CD14-positive monocyte (primary cell): ENCODE data around the gene ATG10. TPM values are rescaled to one million over a fixed set of nuclear protein-coding genes. Genes with fewer than 3 reads are reported as not detected.
"Not testable (repeated sequence)": the region's sequence is repeated elsewhere in the genome, so short reads cannot be mapped to it uniquely, and the experiment has no call there.

Experiments
- DNase-seq, 3 donors: peaks; one replicate each; pipeline ENCODE4 v3.0.0-alpha.2; 2011 to 2022
- H2AFZ ChIP-seq: 2 replicates; pipeline ENCODE4 v1.6.0; 2012; ENCODE audit warnings: mild to moderate bottlenecking, low read depth, low read length, inconsistent platforms; ENCODE audit not compliant: insufficient read depth, poor library complexity, severe bottlenecking
- H3K27ac ChIP-seq, 2 donors: 1 replicate in 1 of 2; 2 replicates in 1 of 2; pipeline ENCODE4 v1.5.1; 2012 to 2013; ENCODE audit warnings: low read length in 2 of 2, control low read depth in 1 of 2, inconsistent platforms in 1 of 2, low read depth in 1 of 2, mild to moderate bottlenecking in 1 of 2
- H3K27me3 ChIP-seq, 2 donors: one replicate each; pipeline versions ENCODE4 v1.6.0 to v1.6.1; 2011 to 2013; ENCODE audit warnings: low read length in 2 of 2; ENCODE audit not compliant: control insufficient read depth in 2 of 2, insufficient read depth in 2 of 2
- H3K36me3 ChIP-seq, 2 donors: replicated peaks in 1 of 2; 1 replicate in 1 of 2; 2 replicates in 1 of 2; pipeline versions ENCODE4 v1.5.1 to v1.6.1; 2012 to 2013; ENCODE audit warnings: low read length in 2 of 2, control low read depth in 1 of 2, inconsistent platforms in 1 of 2, mild to moderate bottlenecking in 1 of 2; ENCODE audit not compliant: insufficient read depth in 2 of 2, control insufficient read depth in 1 of 2
- H3K4me1 ChIP-seq, 2 donors: 1 replicate in 1 of 2; 2 replicates in 1 of 2; pipeline versions ENCODE4 v1.5.1 to v1.6.1; 2012 to 2013; ENCODE audit warnings: low read length in 2 of 2, control low read depth in 1 of 2, inconsistent platforms in 1 of 2, mild to moderate bottlenecking in 1 of 2, moderate library complexity in 1 of 2; ENCODE audit not compliant: insufficient read depth in 2 of 2, control insufficient read depth in 1 of 2
- H3K4me2 ChIP-seq: replicated peaks from 2 replicates; pipeline ENCODE3; 2012; ENCODE audit warnings: low read length, moderate library complexity, mild to moderate bottlenecking; ENCODE audit not compliant: poor library complexity, severe bottlenecking; ENCODE audit errors: extremely low read depth
- H3K4me3 ChIP-seq, 3 experiments: fragments of 200-600 bp in 1 of 3; sonication (generic) in 1 of 3; replicated peaks in 1 of 3; 1 replicate in 2 of 3; 2 replicates in 1 of 3; pipeline ENCODE4 v1.5.1; 2011 to 2013; ENCODE audit warnings: low read length in 3 of 3, mild to moderate bottlenecking in 3 of 3, control low read depth in 2 of 3, low read depth in 2 of 3, inconsistent platforms in 1 of 3, moderate library complexity in 1 of 3
- H3K79me2 ChIP-seq: 2 replicates; pipeline ENCODE4 v1.6.0; 2012; ENCODE audit warnings: mild to moderate bottlenecking, control low read depth, inconsistent platforms, low read length, moderate library complexity; ENCODE audit not compliant: insufficient read depth
- H3K9ac ChIP-seq: 2 replicates; pipeline ENCODE4 v1.6.0; 2017; ENCODE audit warnings: low read length, mild to moderate bottlenecking; ENCODE audit not compliant: insufficient read depth, poor library complexity, severe bottlenecking
- H3K9me3 ChIP-seq, 2 donors: replicated peaks in 1 of 2; 1 replicate in 1 of 2; 2 replicates in 1 of 2; pipeline versions ENCODE4 v1.5.1 to v1.6.1; 2012 to 2013; ENCODE audit warnings: low read length in 2 of 2, control low read depth in 1 of 2; ENCODE audit not compliant: control insufficient read depth in 1 of 2, insufficient read depth in 1 of 2
- H4K20me1 ChIP-seq: 2 replicates; pipeline ENCODE4 v1.6.0; 2012; ENCODE audit warnings: mild to moderate bottlenecking, low read length, control low read depth, moderate library complexity; ENCODE audit not compliant: insufficient read depth
- H3K27ac Mint-ChIP-seq, 7 donors: one replicate each; pipeline ENCODE4 v1.8.0; 2020; ENCODE audit warnings: mild to moderate bottlenecking in 7 of 7, mixed read lengths in 7 of 7, moderate library complexity in 6 of 7, inconsistent platforms in 2 of 7
- H3K27me3 Mint-ChIP-seq, 3 donors: one replicate each; pipeline ENCODE4 v1.8.0; 2021 to 2022; ENCODE audit warnings: low read depth in 3 of 3, mild to moderate bottlenecking in 3 of 3, mixed read lengths in 3 of 3, moderate library complexity in 3 of 3, inconsistent platforms in 1 of 3
- H3K36me3 Mint-ChIP-seq, 2 donors: one replicate each; pipeline ENCODE4 v1.8.0; 2020; ENCODE audit warnings: mixed read lengths in 2 of 2, inconsistent platforms in 1 of 2, mild to moderate bottlenecking in 1 of 2
- H3K4me1 Mint-ChIP-seq: one replicate; pipeline ENCODE4 v1.8.0; 2020; ENCODE audit warnings: mild to moderate bottlenecking, mixed read lengths
- H3K4me3 Mint-ChIP-seq, 2 donors: one replicate each; pipeline ENCODE4 v1.8.0; 2020; ENCODE audit warnings: mild to moderate bottlenecking in 2 of 2, mixed read lengths in 2 of 2, moderate library complexity in 1 of 2
- H3K9me3 Mint-ChIP-seq, 7 donors: one replicate each; pipeline ENCODE4 v1.8.0; 2020 to 2022; ENCODE audit warnings: mixed read lengths in 7 of 7, mild to moderate bottlenecking in 6 of 7, moderate library complexity in 6 of 7, inconsistent platforms in 2 of 7
- WGBS: methylation state at CpG from one replicate; pipeline ENCODE4 v1.1.5; 2013; ENCODE audit warnings: missing lambda C conversion rate; ENCODE audit not compliant: insufficient coverage; 5-methylcytosine and 5-hydroxymethylcytosine counted together
- intact Hi-C, 2 donors: fragments of 100-400 bp; cut with micrococcal nuclease; formaldehyde crosslinking; loops; one replicate each; pipeline versions ENCODE4 v1.15.0 to v1.15.1; 2023
- polyA plus RNA-seq, 3 donors: library from polyadenylated mRNA; depleted of rRNA in 1 of 3; unstranded in 2 of 3; stranded (reverse) in 1 of 3; fragments of 300-500 nt in 2 of 3; fragments of >200 nt in 1 of 3; fragmentation: Illumina TruSeq in 2 of 3; gene quantifications; 1 replicate in 2 of 3; 2 replicates in 1 of 3; pipeline ENCODE4 v1.2.3, GENCODE V29; 2012 to 2021
- TF ChIP-seq, protein P1 (sequence below): fragments of 200-600 bp; IDR thresholded peaks from one replicate; pipeline ENCODE4 v1.8.0; 2022; ENCODE audit warnings: antibody characterized with exemption, mild to moderate bottlenecking

The ATG10 gene
- polyA plus RNA-seq, 3 donors = 2.1 to 7.9 (median 5.6) TPM

DNA sequence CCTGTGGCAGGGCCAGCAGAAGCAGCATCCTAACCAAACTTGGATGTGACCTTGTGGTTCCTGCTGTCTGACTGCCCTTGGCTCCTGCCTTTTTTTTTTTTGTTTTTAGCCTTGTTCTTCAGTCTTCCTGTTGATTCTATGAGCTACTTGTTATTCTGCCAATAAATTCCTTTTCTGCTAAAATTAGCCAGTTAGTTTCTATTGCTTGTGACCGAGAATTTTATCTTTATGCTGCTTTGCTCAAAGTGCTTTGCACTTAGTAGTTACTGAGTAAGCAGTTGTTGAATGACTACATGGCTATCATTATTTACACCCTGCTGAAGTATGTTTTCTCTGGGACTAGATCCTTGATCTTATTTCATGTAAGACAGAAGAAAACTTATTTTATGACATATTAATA lies 20.8 kb upstream of the ATG10 start:
- H4K20me1 ChIP-seq = no peaks in the 10 kb centered on the region
- Mint-ChIP-seq H3K27me3 (peaks cover 0 to 4% (median 2%) of the 10 kb centered on the region in 3 donors), H3K9me3 (peaks cover 0 to 11% (median 6%) of the 10 kb centered on the region in 7 donors), H3K4me1 (no peaks in the 10 kb centered on the region), H3K4me3 (no peak overlapping the region), H3K27ac (no peak overlapping the region), H3K36me3 (no peaks in the 10 kb centered on the region)
- intact Hi-C loops = no loop called here
- no peaks in the 10 kb centered on the region for H3K36me3 ChIP-seq
- H3K9ac ChIP-seq = no peak overlapping the region
- no peak overlapping the region for H3K27ac ChIP-seq
- H3K4me2 ChIP-seq = no peak overlapping the region
- no peaks in the 10 kb centered on the region for H3K4me1 ChIP-seq
- no peaks in the 10 kb centered on the region for H3K27me3 ChIP-seq
- TF ChIP-seq, protein P1, sequence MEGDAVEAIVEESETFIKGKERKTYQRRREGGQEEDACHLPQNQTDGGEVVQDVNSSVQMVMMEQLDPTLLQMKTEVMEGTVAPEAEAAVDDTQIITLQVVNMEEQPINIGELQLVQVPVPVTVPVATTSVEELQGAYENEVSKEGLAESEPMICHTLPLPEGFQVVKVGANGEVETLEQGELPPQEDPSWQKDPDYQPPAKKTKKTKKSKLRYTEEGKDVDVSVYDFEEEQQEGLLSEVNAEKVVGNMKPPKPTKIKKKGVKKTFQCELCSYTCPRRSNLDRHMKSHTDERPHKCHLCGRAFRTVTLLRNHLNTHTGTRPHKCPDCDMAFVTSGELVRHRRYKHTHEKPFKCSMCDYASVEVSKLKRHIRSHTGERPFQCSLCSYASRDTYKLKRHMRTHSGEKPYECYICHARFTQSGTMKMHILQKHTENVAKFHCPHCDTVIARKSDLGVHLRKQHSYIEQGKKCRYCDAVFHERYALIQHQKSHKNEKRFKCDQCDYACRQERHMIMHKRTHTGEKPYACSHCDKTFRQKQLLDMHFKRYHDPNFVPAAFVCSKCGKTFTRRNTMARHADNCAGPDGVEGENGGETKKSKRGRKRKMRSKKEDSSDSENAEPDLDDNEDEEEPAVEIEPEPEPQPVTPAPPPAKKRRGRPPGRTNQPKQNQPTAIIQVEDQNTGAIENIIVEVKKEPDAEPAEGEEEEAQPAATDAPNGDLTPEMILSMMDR = no peak
- WGBS = no CpG with 5 or more reads among the region's 1 CpG
- H3K9me3 ChIP-seq = peaks cover 0 to under 1% of the 10 kb centered on the region in 2 donors
- H3K79me2 ChIP-seq = no peaks in the 10 kb centered on the region
- no peak for DNase-seq
- H3K4me3 ChIP-seq = no peak overlapping the region
- H2AFZ ChIP-seq = peak overlapping the region; percentile 6

- H3K9ac ChIP-seq, H3K36me3 ChIP-seq, intact Hi-C loops, H3K9me3 Mint-ChIP-seq, H3K27me3 Mint-ChIP-seq, H3K4me3 ChIP-seq, H3K27ac ChIP-seq, H3K4me3 Mint-ChIP-seq, H3K27ac Mint-ChIP-seq, H4K20me1 ChIP-seq, H3K4me1 ChIP-seq, H3K36me3 Mint-ChIP-seq, H3K4me1 Mint-ChIP-seq, H2AFZ ChIP-seq, H3K9me3 ChIP-seq, DNase-seq, H3K27me3 ChIP-seq, H3K79me2 ChIP-seq, H3K4me2 ChIP-seq: not testable (repeated sequence)
- WGBS = 83% methylated on average over 2 of the region's 8 CpGs
These were observed 17.0 kb upstream of the ATG10 start for GRCh38 chr5:81954796-81955195.

GRCh38 chr5:81958129-81958528 lies 13.7 kb upstream of the ATG10 start:
- H3K9me3 ChIP-seq, H3K4me3 ChIP-seq, H3K4me1 Mint-ChIP-seq, H3K36me3 ChIP-seq, H3K79me2 ChIP-seq, DNase-seq, H2AFZ ChIP-seq, H3K27me3 Mint-ChIP-seq, H3K4me2 ChIP-seq, H3K4me1 ChIP-seq, H3K9ac ChIP-seq, H3K4me3 Mint-ChIP-seq, H3K27ac Mint-ChIP-seq, H4K20me1 ChIP-seq, H3K27me3 ChIP-seq, H3K9me3 Mint-ChIP-seq, H3K27ac ChIP-seq, H3K36me3 Mint-ChIP-seq, intact Hi-C loops: not testable (repeated sequence)
- no CpG with 5 or more reads among the region's 2 CpGs for WGBS
